IMR-90 (cell line): ENCODE results near the gene AGAP1. TPM values are rescaled to one million over a fixed set of nuclear protein-coding genes. Genes with fewer than 3 reads are reported as not detected.

Experiments
- ATAC-seq: fragments of 200-7000 bp; cut with Tn5 transposase; 2 replicates; pipeline ENCODE4 v1.9.1; 2020; ENCODE audit warnings: low read depth, mild to moderate bottlenecking, moderate library complexity
- BruUV-seq: library from RNA; stranded (reverse); fragments of 400-500 nt; replicated peaks from 2 replicates; lab custom pipeline; 2021; lab: Mats Ljungman, UMichigan
- CTCF ChIA-PET: fragments of 300-600 bp; formaldehyde crosslinking; extraction: SDS; loops from one replicate; lab custom pipeline; 2021; ENCODE audit warnings: antibody characterized with exemption; lab: Yijun Ruan, JAX
- POLR2A ChIA-PET: fragments of 300-600 bp; sonication (Branson Sonifier 250); formaldehyde crosslinking; loops from one replicate; lab custom pipeline; 2022; ENCODE audit warnings: antibody characterized with exemption; ENCODE audit not compliant: unreplicated experiment; lab: Charles Lee
- DNase-seq: peaks from one replicate; pipeline ENCODE4 v3.0.0; 2013
- H2AFZ ChIP-seq: replicated peaks from 2 replicates; pipeline ENCODE3; 2013; ENCODE audit warnings: low read length, mild to moderate bottlenecking; ENCODE audit not compliant: poor library complexity
- H2AK5ac ChIP-seq: 2 replicates; pipeline ENCODE4 v1.6.1; 2013; ENCODE audit warnings: low read depth, low read length, inconsistent platforms
- H2AK9ac ChIP-seq: replicated peaks from 2 replicates; pipeline ENCODE3; 2013; ENCODE audit warnings: mild to moderate bottlenecking, low read depth, low read length, moderate library complexity; ENCODE audit not compliant: poor library complexity
- H2BK120ac ChIP-seq: 2 replicates; pipeline ENCODE4 v1.6.1; 2013; ENCODE audit warnings: low read depth, low read length, inconsistent platforms
- H2BK15ac ChIP-seq: 3 replicates; pipeline ENCODE4 v1.6.1; 2013; ENCODE audit warnings: low read depth, low read length, inconsistent platforms
- H2BK20ac ChIP-seq: 2 replicates; pipeline ENCODE4 v1.6.1; 2013; ENCODE audit warnings: low read depth, mild to moderate bottlenecking, inconsistent platforms, low read length, moderate library complexity
- H2BK5ac ChIP-seq: 2 replicates; pipeline ENCODE4 v1.6.1; 2013; ENCODE audit warnings: mild to moderate bottlenecking, low read depth, low read length, inconsistent platforms; ENCODE audit not compliant: poor library complexity, severe bottlenecking
- H3K14ac ChIP-seq: replicated peaks from 2 replicates; pipeline ENCODE4 v1.6.1; 2013; ENCODE audit warnings: low read depth, low read length, inconsistent platforms
- H3K18ac ChIP-seq: 2 replicates; pipeline ENCODE4 v1.6.1; 2013; ENCODE audit warnings: low read depth, low read length, control low read depth
- H3K23ac ChIP-seq: 2 replicates; pipeline ENCODE4 v1.6.1; 2013; ENCODE audit warnings: low read depth, low read length, inconsistent platforms
- H3K27ac ChIP-seq: 2 replicates; pipeline ENCODE4 v1.5.1; 2013; ENCODE audit warnings: mild to moderate bottlenecking, control low read depth, low read length; ENCODE audit not compliant: insufficient read depth
- H3K27me3 ChIP-seq: 2 replicates; pipeline ENCODE4 v1.6.1; 2013; ENCODE audit warnings: low read length; ENCODE audit not compliant: control insufficient read depth, insufficient read depth
- H3K36me3 ChIP-seq: 2 replicates; pipeline ENCODE4 v1.6.1; 2013; ENCODE audit warnings: low read length, mixed read lengths; ENCODE audit not compliant: control insufficient read depth, insufficient read depth
- H3K4ac ChIP-seq: 2 replicates; pipeline ENCODE4 v1.6.1; 2013; ENCODE audit warnings: low read depth, low read length, inconsistent platforms
- H3K4me1 ChIP-seq: 2 replicates; pipeline ENCODE4 v1.6.1; 2013; ENCODE audit warnings: low read length, mixed read lengths; ENCODE audit not compliant: control insufficient read depth, insufficient read depth
- H3K4me2 ChIP-seq: 2 replicates; pipeline ENCODE4 v1.6.1; 2013; ENCODE audit warnings: low read depth, mild to moderate bottlenecking, control low read depth, low read length, moderate library complexity
- H3K4me3 ChIP-seq: 2 replicates; pipeline ENCODE4 v1.5.1; 2013; ENCODE audit warnings: low read depth, mild to moderate bottlenecking, control low read depth, low read length, moderate library complexity; ENCODE audit not compliant: insufficient read depth
- H3K56ac ChIP-seq: 2 replicates; pipeline ENCODE4 v1.6.1; 2013; ENCODE audit warnings: low read length, inconsistent platforms; ENCODE audit not compliant: insufficient read depth; ENCODE audit errors: extremely low read depth
- H3K79me1 ChIP-seq, 2 experiments: 2 replicates each; pipeline ENCODE4 v1.6.1; 2013; ENCODE audit warnings: low read length in 2 of 2, inconsistent platforms in 1 of 2, low read depth in 1 of 2
- H3K9ac ChIP-seq: 2 replicates; pipeline ENCODE4 v1.6.1; 2013; ENCODE audit warnings: low read depth, low read length, control low read depth
- H3K9me1 ChIP-seq: 2 replicates; pipeline ENCODE4 v1.6.1; 2013; ENCODE audit warnings: low read length, inconsistent platforms; ENCODE audit not compliant: insufficient read depth
- H3K9me3 ChIP-seq: 2 replicates; pipeline ENCODE4 v1.6.1; 2013; ENCODE audit warnings: low read length; ENCODE audit not compliant: control insufficient read depth, insufficient read depth
- H4K20me1 ChIP-seq: 2 replicates; pipeline ENCODE4 v1.6.1; 2013; ENCODE audit warnings: low read length, inconsistent platforms; ENCODE audit not compliant: insufficient read depth
- H4K5ac ChIP-seq: 2 replicates; pipeline ENCODE4 v1.6.1; 2013; ENCODE audit warnings: mild to moderate bottlenecking, low read depth, low read length, control low read depth
- H4K8ac ChIP-seq, 2 experiments: 2 replicates each; pipeline ENCODE4 v1.6.1; 2013; ENCODE audit warnings: low read depth in 2 of 2, low read length in 2 of 2, control low read depth in 1 of 2, inconsistent platforms in 1 of 2
- H4K91ac ChIP-seq: 2 replicates; pipeline ENCODE4 v1.6.1; 2013; ENCODE audit warnings: low read depth, low read length, inconsistent platforms; ENCODE audit not compliant: insufficient read depth
- CEBPB ChIP-seq: IDR thresholded peaks from 2 replicates; pipeline ENCODE4 v1.6.1; 2012; ENCODE audit warnings: low read depth, low read length, improper control_type of control experiment
- CHD1 ChIP-seq: IDR thresholded peaks from 2 replicates; pipeline ENCODE4 v1.6.1; 2012; ENCODE audit warnings: low read depth, low read length, improper control_type of control experiment
- FOS ChIP-seq: fragments of 150-350 bp; IDR thresholded peaks from 2 replicates; pipeline ENCODE4 v1.6.1; 2016; ENCODE audit warnings: low read depth, low read length
- MAFK ChIP-seq: IDR thresholded peaks from 2 replicates; pipeline ENCODE4 v1.6.1; 2012; ENCODE audit warnings: low read depth, low read length, improper control_type of control experiment
- MXI1 ChIP-seq: IDR thresholded peaks from 2 replicates; pipeline ENCODE4 v1.6.1; 2012; ENCODE audit warnings: low read depth, mild to moderate bottlenecking, low read length, moderate library complexity, borderline replicate concordance
- POLR2A ChIP-seq: IDR thresholded peaks from 2 replicates; pipeline ENCODE4 v1.6.1; 2012; ENCODE audit warnings: mild to moderate bottlenecking, low read depth, low read length
- RAD21 ChIP-seq: IDR thresholded peaks from 2 replicates; pipeline ENCODE4 v1.6.1; 2012; ENCODE audit warnings: low read length, improper control_type of control experiment
- SMC3 ChIP-seq: fragments of 150-350 bp; IDR thresholded peaks from 2 replicates; pipeline ENCODE4 v1.6.1; 2016; ENCODE audit warnings: low read depth, mild to moderate bottlenecking, antibody characterized with exemption, low read length, moderate library complexity
- WGBS, 2 experiments: methylation state at CpG; one replicate each; pipeline versions ENCODE4 v1.1.5 to v1.1.7; 2013; ENCODE audit warnings: missing lambda C conversion rate in 2 of 2; ENCODE audit not compliant: insufficient read length in 1 of 2; ENCODE audit errors: extremely low coverage in 2 of 2; 5-methylcytosine and 5-hydroxymethylcytosine counted together
- dilution Hi-C: fragments of 300-500 bp; cut with HindIII; formaldehyde crosslinking; loops from one replicate; pipeline ENCODE4 v1.14.3; 2018; ENCODE audit warnings: low sequenced_read_pairs; ENCODE audit not compliant: unreplicated experiment
- in situ Hi-C: fragments of 300-500 bp; cut with MboI; formaldehyde crosslinking; loops from 3 replicates; pipeline ENCODE4 v1.14.3; 2019; ENCODE audit warnings: low sequenced_read_pairs, inconsistent platforms, mixed read lengths
- intact Hi-C: fragments of 100-400 bp; cut with micrococcal nuclease; formaldehyde crosslinking; loops from 2 replicates; pipeline ENCODE4 v1.10.0; 2022
- polyA plus RNA-seq, 3 experiments: library from polyadenylated mRNA; depleted of rRNA; stranded (reverse); fragments of >200 nt; gene quantifications; 2 replicates each; pipeline ENCODE4 v1.2.3, GENCODE V29; 2012; ENCODE audit warnings: low replicate concordance in 1 of 3
- total RNA-seq: library from RNA; depleted of rRNA; stranded (reverse); fragments of >200 nt; gene quantifications from 2 replicates; pipeline ENCODE4 v1.2.3, GENCODE V29; 2012

The AGAP1 gene
- total and polyA plus RNA-seq, 2 of the 4 experiments (the other 2 are of a cell fraction) = 15.1 to 16.4 TPM

GRCh38 chr2:235568431-235568830 lies 74.6 kb downstream of the AGAP1 start:
- Histone ChIP-seq H3K36me3 (no peaks in the 10 kb centered on the region), H3K9me3 (peaks cover 9% of the 10 kb centered on the region), H3K4me3 (no peak overlapping the region), H2AK5ac (no peak overlapping the region), H2BK20ac (no peak overlapping the region), H4K5ac (no peak overlapping the region), H4K20me1 (peaks cover 53% of the 10 kb centered on the region), H3K14ac (no peak overlapping the region), H2AK9ac (no peak overlapping the region), H3K9ac (no peak overlapping the region), H3K79me1 (peaks cover 46 to 78% of the 10 kb centered on the region in 2 experiments), H3K56ac (no peak overlapping the region), H3K4ac (no peak overlapping the region), H4K8ac (no peak overlapping the region), H2BK5ac (no peak overlapping the region), H2BK15ac (no peak overlapping the region), H2AFZ (no peak overlapping the region), H2BK120ac (no peak overlapping the region), H3K27ac (no peak overlapping the region), H4K91ac (no peak overlapping the region), H3K4me2 (no peak overlapping the region), H3K27me3 (no peaks in the 10 kb centered on the region), H3K23ac (no peak overlapping the region), H3K18ac (no peak overlapping the region), H3K9me1 (peaks cover 2% of the 10 kb centered on the region; the same call in 1 of the 2 replicates), H3K4me1 (peaks cover 5% of the 10 kb centered on the region; the same call in 1 of the 2 replicates)
- intact Hi-C loops = no loop called here
- BruUV-seq = no TSS peak
- WGBS, 2 experiments = 84% methylated on average over 7 of the region's 9 CpGs; no CpG with 5 or more reads in 1 of the 2 experiments
- in situ Hi-C loops = no loop called here
- TF ChIP-seq CEBPB (no peak), FOS (no peak), POLR2A (no peak), MAFK (no peak), RAD21 (no peak), CHD1 (no peak), SMC3 (no peak), MXI1 (no peak)
- POLR2A ChIA-PET = no interaction called here
- DNase-seq (no peak), ATAC-seq (no peak)
- CTCF ChIA-PET = interaction anchor here (0.6 kb wide), 1 partner anchor 25 kb away, joined by 3 read pairs; no protein-coding TSS in a partner anchor
- dilution Hi-C loops = no loop called here
